Measurements from ENCODE around the gene GABARAPL2.

Gene GABARAPL2

DNA sequence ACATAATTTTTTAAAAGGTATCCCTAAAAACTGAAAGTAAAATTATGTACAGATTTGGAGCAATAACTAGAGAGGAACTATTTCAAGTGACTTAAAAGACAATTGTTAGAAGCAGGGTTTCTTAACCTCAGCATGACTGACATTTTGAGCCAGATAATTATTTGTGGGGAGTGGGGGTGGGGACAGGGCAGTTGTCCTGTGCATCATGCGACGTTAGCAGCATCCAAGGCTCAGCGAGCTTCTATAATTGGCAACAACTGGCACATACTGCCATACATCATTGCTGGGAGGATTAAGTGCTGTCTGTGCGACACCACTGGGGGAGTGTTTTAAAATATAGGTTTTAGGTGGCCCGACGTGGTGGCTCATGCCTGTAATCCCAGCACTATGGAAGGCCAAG is 27.1 kb downstream of the GABARAPL2 start:
- DNase-seq = no peak

DNA sequence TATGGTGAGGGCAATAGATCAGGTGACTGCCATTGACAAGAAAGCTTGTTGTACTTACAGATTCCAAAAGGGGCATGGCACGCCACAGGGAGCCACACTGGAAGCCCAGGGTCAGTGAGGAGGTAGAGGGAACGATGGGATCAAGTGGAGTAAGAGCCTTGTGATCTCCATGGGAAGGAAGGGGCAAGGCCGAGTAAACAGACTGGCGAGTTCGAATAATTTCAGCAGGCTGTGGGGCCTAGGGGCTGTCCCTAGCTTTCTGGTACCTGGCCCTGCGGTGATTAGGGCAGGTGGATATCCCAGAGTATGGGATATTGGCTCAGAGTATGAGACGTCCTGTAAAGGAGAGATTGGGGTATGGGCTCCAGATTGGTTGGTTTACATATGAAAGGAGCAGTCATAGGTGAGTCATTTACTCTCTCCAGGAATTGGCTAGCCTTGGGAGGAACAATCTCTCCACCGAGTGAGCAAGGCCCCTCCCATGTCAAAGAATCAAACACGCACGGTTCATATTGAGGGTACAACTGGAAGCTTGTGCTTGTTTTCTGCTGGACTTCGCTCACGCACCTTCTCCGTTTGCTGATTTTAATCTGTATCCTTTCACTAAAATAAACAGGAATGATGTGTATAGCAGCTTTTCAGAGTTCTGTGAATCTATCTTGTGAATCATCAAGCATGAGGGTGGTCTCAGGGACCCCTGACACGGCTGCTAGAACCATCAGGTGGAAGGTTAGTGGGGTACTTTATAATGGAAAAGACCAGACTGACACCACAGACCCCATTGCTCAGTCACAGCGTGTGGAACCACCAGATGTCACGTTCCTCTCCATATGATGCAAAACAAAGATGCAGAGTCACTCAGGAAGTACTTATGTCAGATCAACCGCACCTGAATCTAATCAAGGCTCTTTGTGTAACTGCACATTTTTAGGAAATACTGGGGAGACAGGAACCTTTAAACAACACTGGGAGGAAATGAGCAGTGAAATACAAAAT is 27.9 kb downstream of the GABARAPL2 start:
- DNase-seq = peak; percentile 65

DNA sequence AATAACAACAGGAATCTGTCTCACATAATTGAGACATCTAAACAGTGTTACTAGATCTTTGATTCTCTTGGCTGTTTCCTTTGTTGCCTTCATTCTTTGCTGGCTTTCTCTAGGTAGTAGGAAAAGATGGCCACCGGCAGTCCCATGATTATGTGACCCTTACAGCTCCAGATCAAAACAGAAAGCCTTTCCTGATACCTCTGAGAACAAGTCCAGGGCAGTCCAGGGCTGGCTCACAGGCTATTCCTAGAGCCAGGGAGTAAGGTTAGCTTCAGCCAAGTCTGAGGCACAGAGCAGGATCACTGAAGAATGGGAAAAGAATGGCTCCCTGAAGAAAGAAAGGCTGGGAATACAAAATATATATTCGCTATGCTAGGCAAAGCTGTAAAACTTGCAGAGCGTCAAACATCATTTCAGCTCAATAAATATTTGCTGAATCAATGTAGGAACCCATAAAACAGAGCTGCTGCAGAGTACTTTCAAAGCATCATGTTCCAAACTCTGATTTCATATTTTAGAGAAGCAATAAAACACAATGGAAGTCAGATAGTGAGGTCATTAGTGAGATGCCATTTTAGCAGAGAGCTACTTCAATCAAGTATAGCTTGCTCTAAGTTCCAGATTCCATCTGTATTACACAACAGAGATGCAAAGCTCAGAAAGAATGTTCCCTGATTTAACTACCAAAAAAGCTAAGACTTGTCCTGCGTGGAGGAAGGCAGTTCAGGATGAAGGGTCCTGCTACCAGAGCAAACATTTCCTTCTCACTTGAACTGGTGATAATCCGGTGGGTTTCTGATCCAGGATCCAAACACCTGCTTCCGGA is 33.5 kb downstream of the GABARAPL2 start:
- no peak for DNase-seq

DNA sequence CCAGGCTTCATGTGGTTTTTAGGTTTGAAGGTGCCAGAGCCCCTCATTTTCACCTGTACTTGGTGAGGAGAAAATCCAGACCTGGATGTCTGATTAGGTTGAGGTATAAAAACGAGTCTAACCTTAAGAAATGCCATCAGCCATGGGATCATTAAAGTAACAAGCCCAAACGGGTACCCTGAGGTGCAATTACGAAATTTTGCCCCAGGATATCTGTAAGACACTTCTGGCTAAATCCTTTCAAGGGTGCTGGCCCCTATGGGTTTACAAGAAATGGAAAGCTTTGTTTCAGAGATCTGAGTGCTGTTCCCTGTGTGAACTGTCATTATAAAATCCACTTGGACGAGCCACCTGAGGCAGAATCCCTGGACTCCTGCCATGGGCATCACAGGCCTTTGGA is 37.1 kb downstream of the GABARAPL2 start:
- DNase-seq = no peak

DNA sequence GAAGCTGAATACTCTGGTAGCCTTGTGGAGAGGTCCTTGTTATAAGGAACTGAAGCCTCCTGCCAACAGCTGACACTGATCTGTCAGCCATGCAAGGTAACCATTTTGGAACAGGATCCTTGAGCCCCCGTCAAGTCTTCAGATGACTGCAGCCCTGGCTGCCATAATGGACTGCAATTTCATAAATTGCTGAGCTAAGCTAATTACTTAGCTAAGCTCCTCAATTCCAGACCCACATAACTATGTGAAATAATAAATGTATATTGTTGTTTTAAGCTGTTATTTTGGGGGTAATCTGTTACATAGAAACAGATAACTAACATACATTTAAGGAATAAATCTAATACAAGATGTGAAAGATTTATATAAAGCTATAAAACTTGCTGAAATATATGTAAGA is 40.3 kb downstream of the GABARAPL2 start:
- no peak for DNase-seq

DNA sequence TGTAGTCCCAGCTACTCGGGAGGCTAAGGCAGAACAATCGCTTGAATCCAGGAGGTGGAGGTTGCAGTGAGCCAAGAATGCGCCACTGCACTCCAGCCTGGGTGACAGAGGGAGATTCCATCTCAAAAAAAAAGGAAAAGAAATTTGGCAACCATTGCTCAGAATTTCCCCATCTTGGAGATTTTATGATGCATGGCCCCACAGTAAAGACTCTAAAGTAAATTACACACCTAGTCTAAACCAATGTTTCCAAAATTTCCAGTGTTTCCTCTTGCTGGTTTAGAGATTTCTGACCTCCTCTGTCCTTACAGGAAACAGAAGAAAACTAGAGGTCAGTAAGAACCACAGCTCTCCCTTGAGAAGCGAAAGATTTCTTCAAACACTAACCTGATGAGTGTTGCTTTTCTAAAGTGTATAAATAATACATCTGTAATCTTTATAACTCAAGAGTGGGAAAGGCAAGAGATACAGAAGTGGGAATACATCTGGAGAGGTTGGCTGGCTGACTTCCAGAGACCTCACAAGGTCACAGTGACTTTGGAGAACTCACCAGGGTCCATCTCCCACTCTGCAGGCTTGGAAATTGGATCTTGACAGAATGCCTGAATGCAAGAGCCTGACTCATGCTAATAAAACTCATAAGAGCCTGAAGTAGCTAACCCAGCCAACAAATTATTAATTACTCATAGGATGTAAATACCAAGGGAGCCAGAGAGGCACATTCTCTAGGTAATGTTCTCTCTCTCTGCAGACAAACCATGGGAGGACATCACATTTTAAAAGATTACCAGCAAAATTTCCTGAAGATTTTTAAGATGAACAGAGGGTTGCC is 48.1 kb downstream of the GABARAPL2 start:
- DNase-seq = no peak

DNA sequence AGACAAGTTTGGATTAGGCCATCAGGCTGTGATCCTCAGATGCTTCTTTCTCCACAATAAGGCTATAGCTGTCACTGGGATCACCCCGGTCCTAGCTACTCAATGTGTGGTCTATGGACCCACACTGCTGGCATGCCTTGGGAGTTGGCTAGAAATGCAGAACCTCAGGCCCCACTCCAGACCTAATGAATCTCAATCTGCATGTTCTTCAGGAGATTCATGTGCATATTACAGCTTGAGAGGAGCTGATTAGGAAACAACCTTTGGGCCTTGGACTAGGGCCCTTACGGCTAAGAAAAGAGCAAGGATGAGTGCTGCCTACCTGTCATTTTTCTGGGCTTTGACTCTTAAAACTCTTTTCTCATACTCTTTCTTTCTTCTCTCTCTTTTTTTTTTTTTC is 49.4 kb downstream of the GABARAPL2 start:
- DNase-seq = no peak

DNA sequence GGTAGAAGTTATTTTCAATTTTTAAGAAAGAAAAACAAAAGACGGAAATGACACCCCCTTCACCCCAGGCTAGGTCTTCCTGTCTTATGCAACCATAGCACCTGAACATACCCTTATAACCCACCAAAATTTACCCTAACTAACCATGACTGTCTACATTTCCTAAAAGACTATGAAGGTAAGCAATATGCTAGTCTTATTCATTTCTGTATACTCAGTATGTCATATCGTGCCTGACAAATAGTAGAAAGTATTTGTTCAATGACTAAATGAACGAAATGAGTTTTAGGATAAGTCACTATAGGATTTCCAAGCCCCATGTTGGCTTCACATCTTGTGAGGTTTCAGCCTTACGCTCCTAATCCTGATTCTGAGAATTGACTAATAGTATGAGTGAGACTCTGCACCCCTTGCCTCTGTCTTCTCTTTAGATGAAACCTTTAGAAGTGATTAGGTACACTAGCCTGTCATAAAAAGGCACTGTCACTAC is 50.4 kb downstream of the GABARAPL2 start:
- DNase-seq = peak; percentile 91

DNA sequence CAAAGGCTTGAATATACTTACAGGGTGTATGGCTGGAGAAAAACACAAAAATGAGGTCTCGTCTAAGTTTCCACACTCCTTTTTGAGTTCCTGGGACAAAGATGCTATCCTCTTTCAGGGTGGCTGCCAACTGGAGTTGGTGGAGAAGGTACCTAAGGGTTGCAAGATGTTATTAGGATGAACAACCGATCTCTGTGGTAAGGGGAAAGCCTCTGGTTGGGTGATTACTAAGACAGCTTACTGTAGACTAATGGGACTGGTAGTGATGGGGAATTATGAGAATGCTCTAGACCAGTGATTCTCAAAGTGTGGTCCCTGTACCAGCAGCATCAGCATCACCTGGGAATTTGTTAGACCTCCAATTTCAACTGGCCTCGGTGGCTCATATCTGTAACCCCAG is 50.9 kb downstream of the GABARAPL2 start:
- DNase-seq = peak; percentile 43

DNA sequence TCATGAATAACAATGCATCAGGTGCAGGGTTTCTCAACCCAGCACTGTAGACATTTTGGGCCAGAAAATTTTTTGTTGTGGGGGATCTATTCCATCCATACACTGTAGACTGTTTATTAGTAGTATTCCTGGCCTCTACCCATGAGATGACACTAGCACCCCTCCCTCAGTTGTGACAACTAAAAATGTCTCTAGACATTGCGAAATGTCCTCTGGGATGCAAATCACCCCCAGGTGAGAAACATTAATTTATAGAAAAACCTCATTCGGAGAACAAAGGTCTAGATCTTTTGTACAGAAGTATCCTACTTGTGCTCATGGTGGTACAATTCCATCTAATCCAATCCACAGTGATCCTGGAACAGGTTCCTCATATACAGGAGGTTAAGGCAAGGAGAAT is 52.6 kb downstream of the GABARAPL2 start:
- no peak for DNase-seq

DNA sequence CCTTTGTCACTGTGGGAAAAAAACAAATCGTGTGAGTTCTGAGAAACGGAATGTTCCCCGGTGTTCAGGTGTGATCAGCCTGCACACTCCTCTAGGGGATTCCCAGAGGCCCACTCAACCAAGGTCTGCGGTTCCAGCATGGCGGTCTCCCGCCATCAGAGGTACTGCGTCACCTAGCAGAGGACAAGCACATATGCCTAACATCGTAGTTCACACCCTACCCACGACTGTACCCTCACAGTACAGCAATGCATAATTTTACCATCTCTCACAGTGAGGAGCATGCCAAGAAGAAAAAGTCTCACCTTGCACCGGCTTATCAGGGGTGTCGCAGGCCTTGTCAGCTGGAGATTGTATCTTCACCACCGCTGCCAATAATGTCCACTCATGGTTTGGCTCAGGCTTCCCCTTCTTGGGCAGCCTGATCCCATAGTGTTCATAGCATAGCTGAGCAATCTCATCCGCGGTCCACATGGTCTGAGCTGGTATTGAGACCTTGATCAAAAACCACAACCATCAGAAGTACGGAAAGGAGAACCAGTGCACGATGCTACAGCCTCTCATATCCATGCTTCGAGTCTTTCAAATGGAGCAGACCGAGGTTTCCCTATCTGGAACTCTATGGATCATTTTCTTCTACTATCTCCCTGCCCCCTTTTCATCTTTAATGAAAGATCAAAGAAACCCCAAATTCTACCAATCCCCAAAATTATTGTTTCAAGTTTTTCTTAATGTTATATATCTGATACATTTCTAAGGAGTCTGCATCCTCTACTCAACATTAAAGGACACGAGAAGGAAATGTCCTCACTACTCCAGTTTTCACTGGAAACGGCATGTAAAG is 54.4 kb downstream of the GABARAPL2 start:
- DNase-seq = peak; percentile 48

DNA sequence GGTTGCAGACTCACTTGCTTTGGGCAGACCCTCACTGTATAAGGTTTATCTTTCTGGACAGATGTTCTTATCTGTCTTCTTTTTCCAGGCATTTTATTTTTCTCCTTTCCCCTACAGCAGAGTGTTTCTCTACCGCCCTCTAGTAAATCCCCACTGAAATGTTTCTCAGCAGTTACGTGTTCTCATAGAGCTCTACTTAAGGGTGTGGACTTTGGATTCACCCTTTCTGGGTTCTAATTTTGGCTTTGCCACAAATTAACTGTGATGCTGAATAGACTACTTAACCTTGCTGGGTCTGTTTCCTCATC is 54.9 kb downstream of the GABARAPL2 start:
- peak; percentile 42 for DNase-seq

DNA sequence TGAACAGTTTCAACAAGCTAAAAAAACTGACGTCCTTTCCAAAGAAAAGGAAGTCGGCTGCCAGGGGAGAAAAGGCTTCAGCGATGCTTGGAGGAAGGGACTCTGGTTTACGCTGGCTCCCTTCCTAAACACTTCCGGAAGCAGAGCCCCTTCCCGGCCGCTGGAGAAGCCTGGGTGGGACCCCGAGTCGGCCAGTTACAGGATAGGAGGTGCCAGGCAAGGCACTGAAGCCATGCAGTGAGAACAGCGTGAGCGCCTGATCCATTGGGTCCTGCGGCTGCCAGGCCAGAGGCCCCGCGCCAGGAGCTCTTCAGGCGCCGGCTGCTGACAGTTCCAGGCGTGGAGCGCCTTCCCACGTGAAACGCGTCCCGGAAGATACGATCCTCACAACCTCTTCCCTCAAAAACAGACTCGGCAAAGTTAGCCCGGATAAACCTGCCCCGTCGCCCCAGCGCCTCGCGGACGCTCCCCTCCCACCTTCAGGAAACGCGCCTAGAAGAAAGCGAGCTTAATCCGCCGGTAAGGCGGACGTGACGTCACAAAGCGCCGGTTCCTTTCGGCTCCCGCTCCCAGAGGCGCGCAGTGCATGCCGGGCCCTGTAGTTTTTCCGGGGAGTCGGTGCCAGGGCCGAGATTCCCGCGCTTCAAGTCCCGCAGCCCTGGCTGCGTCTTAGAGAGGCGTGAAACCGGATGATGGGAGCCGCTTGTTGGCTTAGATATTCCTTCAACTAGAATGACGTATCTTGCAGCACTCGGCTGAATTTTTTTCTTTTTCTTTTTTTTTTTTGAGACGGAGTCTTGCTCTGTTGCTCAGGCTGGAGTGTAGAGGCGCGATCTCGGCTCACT is 56.8 kb downstream of the GABARAPL2 start, which contains the start of gene ADAT1:
ADAT1 (minus strand) TSS at position 521 of the 845 bp plus-strand sequence. CDS start 2,482 bp downstream, outside the sequence.
- DNase-seq = peak; percentile 98

DNA sequence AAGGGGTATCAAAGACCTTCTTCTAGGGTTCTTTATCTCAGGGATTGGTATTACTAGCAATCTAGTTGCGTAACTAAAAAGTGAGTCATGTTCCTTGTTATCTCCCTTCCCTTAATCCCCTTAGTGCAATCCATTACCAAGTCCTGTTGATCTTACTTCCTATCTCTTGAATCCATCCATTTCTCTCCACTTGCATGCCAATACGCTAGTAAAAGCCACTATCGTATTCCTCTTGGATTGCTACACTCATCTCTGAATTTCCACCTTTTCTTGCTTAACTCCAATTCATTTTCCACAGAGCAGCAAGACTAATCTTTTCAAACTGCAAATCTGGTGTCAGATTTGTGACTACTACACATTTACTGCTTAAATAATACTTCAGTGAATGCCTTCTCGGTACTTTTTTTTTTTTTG is 58.7 kb downstream of the GABARAPL2 start:
- no peak for DNase-seq

DNA sequence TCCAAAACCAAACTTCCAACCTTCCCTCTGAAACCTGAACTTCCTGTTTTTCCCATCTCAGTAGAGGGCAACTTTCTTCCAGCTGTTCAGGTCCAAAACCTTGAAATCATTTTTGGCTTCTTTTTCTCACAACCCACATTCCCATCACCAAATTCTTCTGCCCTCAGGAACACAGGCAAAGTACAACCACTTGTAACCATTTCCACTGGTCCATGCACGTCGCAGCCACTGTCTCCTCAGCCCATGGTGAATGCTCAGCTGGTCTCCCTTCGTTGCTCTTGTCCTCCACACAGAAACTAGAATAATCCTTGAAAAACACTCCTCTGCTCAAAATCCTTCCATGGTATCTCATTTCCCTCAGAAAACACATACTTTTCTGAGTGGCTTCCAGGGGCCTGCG is 60.6 kb downstream of the GABARAPL2 start:
- no peak for DNase-seq

Data from activated CD4-positive, alpha-beta T cell treated with anti-CD3 and anti-CD28 coated beads, Interleukin-2, amount 50 U/mL, for 16 hours (primary cell).